Caco-2 (cell line): Measurements from ENCODE around the gene CHI3L1. TPM values are rescaled to one million over a fixed set of nuclear protein-coding genes. Genes with fewer than 3 reads are reported as not detected.

ENCODE experiments used
- BruUV-seq: library from RNA; stranded (reverse); fragments of 400-500 nt; replicated peaks from 2 replicates; lab custom pipeline; 2021; lab: Mats Ljungman, UMichigan
- CTCF ChIA-PET: fragments of 300-600 bp; sonication (Branson Sonifier 250); formaldehyde crosslinking; loops from one replicate; lab custom pipeline; 2022; ENCODE audit warnings: antibody characterized with exemption; lab: Charles Lee
- POLR2A ChIA-PET: fragments of 300-600 bp; sonication (Branson Sonifier 250); formaldehyde crosslinking; loops from one replicate; lab custom pipeline; 2022; ENCODE audit warnings: antibody characterized with exemption; lab: Charles Lee
- DNase-seq, 2 experiments: peaks; one replicate each; pipeline versions ENCODE4 v3.0.0 to v3.0.0-alpha.2; 2020 to 2022
- H3K27me3 ChIP-seq: replicated peaks from 2 replicates; pipeline ENCODE4 v1.6.0; 2011; ENCODE audit warnings: low read length; ENCODE audit not compliant: control insufficient read depth, insufficient read depth
- H3K36me3 ChIP-seq: 2 replicates; pipeline ENCODE4 v1.5.1; 2011; ENCODE audit warnings: low read length; ENCODE audit not compliant: control insufficient read depth, insufficient read depth
- H3K4me1 ChIP-seq: fragments of 250-450 bp; sonication (Bioruptor Pico); 2 replicates; pipeline ENCODE4 v1.5.1; 2020; ENCODE audit warnings: mild to moderate bottlenecking
- H3K4me3 ChIP-seq: 2 replicates; pipeline ENCODE4 v1.5.1; 2011; ENCODE audit warnings: low read depth, mild to moderate bottlenecking, control low read depth, low read length
- H3K9me3 ChIP-seq: fragments of 250-450 bp; sonication (Bioruptor Pico); 2 replicates; pipeline ENCODE4 v1.5.1; 2020; ENCODE audit warnings: mild to moderate bottlenecking, moderate library complexity
- H3K27ac Mint-ChIP-seq: one replicate; pipeline ENCODE4 v1.8.0; 2022; ENCODE audit warnings: mixed read lengths; ENCODE audit not compliant: unreplicated experiment
- H3K27me3 Mint-ChIP-seq: one replicate; pipeline ENCODE4 v1.8.0; 2022; ENCODE audit warnings: mixed read lengths; ENCODE audit not compliant: insufficient read depth, unreplicated experiment
- H3K36me3 Mint-ChIP-seq: one replicate; pipeline ENCODE4 v1.8.0; 2022; ENCODE audit warnings: mild to moderate bottlenecking, mixed read lengths; ENCODE audit not compliant: insufficient read depth, unreplicated experiment
- H3K4me1 Mint-ChIP-seq: one replicate; pipeline ENCODE4 v1.8.0; 2022; ENCODE audit warnings: low read depth, mixed read lengths; ENCODE audit not compliant: unreplicated experiment
- H3K4me3 Mint-ChIP-seq: one replicate; pipeline ENCODE4 v1.8.0; 2022; ENCODE audit warnings: mild to moderate bottlenecking, moderate library complexity, mixed read lengths; ENCODE audit not compliant: unreplicated experiment
- H3K9me3 Mint-ChIP-seq: one replicate; pipeline ENCODE4 v1.8.0; 2022; ENCODE audit warnings: mixed read lengths; ENCODE audit not compliant: unreplicated experiment
- intact Hi-C: fragments of 100-400 bp; cut with micrococcal nuclease; formaldehyde crosslinking; loops from one replicate; pipeline ENCODE4 v1.10.0; 2022; ENCODE audit not compliant: unreplicated experiment
- total RNA-seq: library from RNA; stranded (reverse); gene quantifications from 2 replicates; pipeline ENCODE4 v1.2.3, GENCODE V29; 2022
- TF ChIP-seq, protein P1 (sequence below), 2 experiments: fragments of 200-600 bp in 1 of 2; IDR thresholded peaks; 1 replicate in 1 of 2; 2 replicates in 1 of 2; pipeline versions ENCODE4 v1.5.1 to v1.8.0; 2011 to 2022; ENCODE audit warnings: antibody characterized with exemption in 1 of 2, control low read depth in 1 of 2, inconsistent platforms in 1 of 2, low read depth in 1 of 2, low read length in 1 of 2, mild to moderate bottlenecking in 1 of 2, moderate library complexity in 1 of 2; ENCODE audit not compliant: insufficient read depth in 1 of 2, severe bottlenecking in 1 of 2, unreplicated experiment in 1 of 2

The CHI3L1 gene
- total RNA-seq, 1 experiment from 2014 or later = 235 TPM

DNA sequence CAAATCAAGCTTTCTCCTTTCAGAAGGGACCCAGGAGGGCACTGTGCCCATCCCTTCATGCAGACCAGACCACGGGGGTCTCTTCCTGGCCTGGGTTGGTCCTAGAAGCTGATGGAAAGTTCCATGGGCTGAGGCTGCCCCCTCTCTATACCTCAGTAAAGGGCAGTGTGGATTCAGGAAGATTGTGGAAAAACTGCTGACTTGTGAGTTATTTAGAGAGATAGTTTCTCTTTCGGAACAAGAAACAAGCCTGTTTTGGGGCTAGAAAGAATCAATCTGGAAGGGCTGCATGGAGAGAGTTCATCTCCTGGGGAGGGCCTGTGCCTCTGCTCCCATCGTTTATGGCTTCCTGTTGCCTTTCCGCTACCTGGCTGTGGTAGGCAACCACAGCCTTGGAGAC lies 42.2 kb upstream of the CHI3L1 start:
- peaks cover 3% of the 10 kb centered on the region for H3K27me3 Mint-ChIP-seq
- ChIA-PET POLR2A (no interaction called here), CTCF (interaction anchor here (1.6 kb wide), 1 partner anchor 189 kb away, joined by 7 read pairs; no protein-coding TSS in a partner anchor)
- TF ChIP-seq, protein P1, sequence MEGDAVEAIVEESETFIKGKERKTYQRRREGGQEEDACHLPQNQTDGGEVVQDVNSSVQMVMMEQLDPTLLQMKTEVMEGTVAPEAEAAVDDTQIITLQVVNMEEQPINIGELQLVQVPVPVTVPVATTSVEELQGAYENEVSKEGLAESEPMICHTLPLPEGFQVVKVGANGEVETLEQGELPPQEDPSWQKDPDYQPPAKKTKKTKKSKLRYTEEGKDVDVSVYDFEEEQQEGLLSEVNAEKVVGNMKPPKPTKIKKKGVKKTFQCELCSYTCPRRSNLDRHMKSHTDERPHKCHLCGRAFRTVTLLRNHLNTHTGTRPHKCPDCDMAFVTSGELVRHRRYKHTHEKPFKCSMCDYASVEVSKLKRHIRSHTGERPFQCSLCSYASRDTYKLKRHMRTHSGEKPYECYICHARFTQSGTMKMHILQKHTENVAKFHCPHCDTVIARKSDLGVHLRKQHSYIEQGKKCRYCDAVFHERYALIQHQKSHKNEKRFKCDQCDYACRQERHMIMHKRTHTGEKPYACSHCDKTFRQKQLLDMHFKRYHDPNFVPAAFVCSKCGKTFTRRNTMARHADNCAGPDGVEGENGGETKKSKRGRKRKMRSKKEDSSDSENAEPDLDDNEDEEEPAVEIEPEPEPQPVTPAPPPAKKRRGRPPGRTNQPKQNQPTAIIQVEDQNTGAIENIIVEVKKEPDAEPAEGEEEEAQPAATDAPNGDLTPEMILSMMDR (IDR thresholded peaks at IDR 0.05; ENCODE audit: insufficient read depth in 1 of 2, low read depth in 1 of 2, low read length in 1 of 2, severe bottlenecking in 1 of 2, unreplicated experiment in 1 of 2) = no peak
- H3K27ac Mint-ChIP-seq = no peak overlapping the region
- no peaks in the 10 kb centered on the region for H3K27me3 ChIP-seq
- H3K4me1 ChIP-seq = no peaks in the 10 kb centered on the region
- no peak for DNase-seq
- no peaks in the 10 kb centered on the region for H3K36me3 Mint-ChIP-seq
- H3K9me3 Mint-ChIP-seq = peaks cover 4% of the 10 kb centered on the region
- no peak overlapping the region for H3K4me3 ChIP-seq
- no peaks in the 10 kb centered on the region for H3K4me1 Mint-ChIP-seq
- intact Hi-C loops = no loop called here
- no peak overlapping the region for H3K4me3 Mint-ChIP-seq
- H3K36me3 ChIP-seq = no peaks in the 10 kb centered on the region
- BruUV-seq = no TSS peak
- no peaks in the 10 kb centered on the region for H3K9me3 ChIP-seq

DNA sequence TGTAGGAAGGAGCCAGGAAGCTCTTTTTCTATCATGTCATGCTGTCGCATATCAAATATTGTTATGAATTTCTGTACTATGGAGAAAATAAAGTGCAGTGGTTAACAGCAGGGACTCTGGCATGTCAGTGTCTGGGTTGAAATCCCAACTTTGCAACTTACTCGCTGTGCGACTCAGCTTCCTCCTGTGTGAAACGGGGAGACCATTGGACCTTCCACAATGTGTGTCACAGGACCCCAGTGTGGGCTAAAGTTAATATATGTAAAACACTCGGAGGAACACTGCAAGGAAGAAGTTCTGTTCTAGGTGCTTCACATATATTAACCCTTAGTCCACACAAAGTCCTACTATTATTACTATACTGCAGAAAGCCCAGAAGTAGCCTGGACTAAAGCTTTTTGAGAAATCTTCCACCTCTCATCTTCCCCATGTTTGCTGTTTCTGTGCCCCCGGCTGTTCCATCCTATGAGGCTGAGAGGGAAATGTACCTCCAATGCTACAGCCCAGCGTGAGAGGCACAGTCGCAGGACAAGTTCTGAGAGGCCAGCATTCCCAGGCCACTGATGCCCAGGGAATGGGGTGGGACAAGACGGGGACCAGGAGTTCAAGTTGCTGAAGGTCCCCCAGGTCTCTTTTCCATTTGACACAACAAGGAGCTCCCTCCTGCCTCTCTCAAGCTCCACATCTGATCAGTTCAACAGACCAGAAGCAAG lies 41.0 kb upstream of the CHI3L1 start:
- H3K4me3 ChIP-seq = no peak overlapping the region
- no peaks in the 10 kb centered on the region for H3K36me3 Mint-ChIP-seq
- no peak overlapping the region for H3K27ac Mint-ChIP-seq
- H3K27me3 Mint-ChIP-seq = peaks cover 3% of the 10 kb centered on the region
- H3K4me1 ChIP-seq = no peaks in the 10 kb centered on the region
- no peaks in the 10 kb centered on the region for H3K36me3 ChIP-seq
- H3K4me3 Mint-ChIP-seq = no peak overlapping the region
- no peak for DNase-seq
- no peaks in the 10 kb centered on the region for H3K9me3 Mint-ChIP-seq
- H3K9me3 ChIP-seq = no peaks in the 10 kb centered on the region
- TF ChIP-seq, protein P1 (IDR thresholded peaks at IDR 0.05; ENCODE audit: insufficient read depth in 1 of 2, low read depth in 1 of 2, low read length in 1 of 2, severe bottlenecking in 1 of 2, unreplicated experiment in 1 of 2) = no peak
- intact Hi-C loops = no loop called here
- H3K27me3 ChIP-seq = no peaks in the 10 kb centered on the region
- POLR2A ChIA-PET = no interaction called here
- no peaks in the 10 kb centered on the region for H3K4me1 Mint-ChIP-seq
- BruUV-seq = no TSS peak
- CTCF ChIA-PET = interaction anchor here (0.6 to 1.6 kb wide), 6 partner anchors 42 to 695 kb away, joined by 3 to 7 read pairs (median 3); no protein-coding TSS in a partner anchor

- intact Hi-C loops = no loop called here
- Mint-ChIP-seq H3K4me3 (no peak overlapping the region), H3K27me3 (peaks cover 3% of the 10 kb centered on the region), H3K27ac (no peak overlapping the region), H3K36me3 (no peaks in the 10 kb centered on the region), H3K4me1 (no peaks in the 10 kb centered on the region), H3K9me3 (no peaks in the 10 kb centered on the region)
- Histone ChIP-seq H3K4me3 (no peak overlapping the region), H3K27me3 (no peaks in the 10 kb centered on the region), H3K36me3 (no peaks in the 10 kb centered on the region), H3K9me3 (no peaks in the 10 kb centered on the region), H3K4me1 (no peaks in the 10 kb centered on the region)
- POLR2A ChIA-PET = no interaction called here
- CTCF ChIA-PET = interaction anchor here (0.9 to 1.0 kb wide), 2 partner anchors 9 to 44 kb away, joined by 3 read pairs; no protein-coding TSS in a partner anchor
- DNase-seq = no peak
- no TSS peak for BruUV-seq
- TF ChIP-seq, protein P1 (IDR thresholded peaks at IDR 0.05; ENCODE audit: insufficient read depth in 1 of 2, low read depth in 1 of 2, low read length in 1 of 2, severe bottlenecking in 1 of 2, unreplicated experiment in 1 of 2) = no peak
Measured at GRCh38 chr1:203225071-203225470, 38.6 kb upstream of the CHI3L1 start.
